ENCODE measurements around the gene COA5.
"Not testable (repeated sequence)": the region's sequence is repeated elsewhere in the genome, so short reads cannot be mapped to it uniquely, and the experiment has no call there.

COA5 gene

DNA sequence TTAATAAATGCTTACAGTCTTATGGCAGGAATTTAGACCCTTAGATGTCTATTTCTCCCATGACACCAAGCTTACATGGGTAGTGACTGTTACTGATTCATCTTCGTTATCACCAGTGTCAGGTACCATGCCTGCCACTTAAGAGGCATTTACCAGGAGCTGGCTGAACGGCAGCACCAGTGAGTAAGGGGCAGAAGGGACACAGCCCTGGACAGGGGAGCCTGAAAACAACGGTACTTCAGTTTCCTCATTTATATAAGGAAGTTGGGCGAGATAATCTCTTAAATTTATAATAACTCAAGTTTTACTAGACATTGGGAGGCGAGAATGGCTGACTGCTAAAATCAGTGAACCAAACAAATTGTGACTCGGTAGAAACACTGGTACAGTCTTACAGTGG, 1.2 kb downstream of the COA5 start:
- H3K27ac ChIP-seq (ENCODE audit: insufficient read depth, low read length, poor library complexity, severe bottlenecking), result peak overlapping the region; percentile 92
- peaks cover 31% of the 10 kb centered on the region for H3K4me1 ChIP-seq (ENCODE audit: control insufficient read depth, insufficient read depth, low read length, poor library complexity, severe bottlenecking)
- H3K4me3 ChIP-seq (ENCODE audit: insufficient read depth, low read depth, low read length, poor library complexity, severe bottlenecking), result peak overlapping the region; percentile 99

GRCh38 chr2:98606431-98606830, 1.9 kb downstream of the COA5 start:
- DNase-seq, result no peak
- H3K27me3 ChIP-seq (replicated peaks; ENCODE audit: control insufficient read depth, insufficient read depth, low read length, poor library complexity, severe bottlenecking), result no peaks in the 10 kb centered on the region
- H3K4me3 ChIP-seq (ENCODE audit: insufficient read depth, low read depth, low read length, poor library complexity, severe bottlenecking), result no peak overlapping the region
- H3K36me3 ChIP-seq (ENCODE audit: control insufficient read depth, insufficient read depth, low read length), result peaks cover 10% of the 10 kb centered on the region
- H3K9me3 ChIP-seq (ENCODE audit: control insufficient read depth, low read length), result no peaks in the 10 kb centered on the region
- no peak overlapping the region for H3K27ac ChIP-seq (ENCODE audit: insufficient read depth, low read length, poor library complexity, severe bottlenecking)
- H3K4me1 ChIP-seq (ENCODE audit: control insufficient read depth, insufficient read depth, low read length, poor library complexity, severe bottlenecking), result peaks cover 31% of the 10 kb centered on the region

More for the DNA sequence above, 1.2 kb downstream of the COA5 start:
- H3K27me3 ChIP-seq (replicated peaks; ENCODE audit: control insufficient read depth, insufficient read depth, low read length, poor library complexity, severe bottlenecking), result no peaks in the 10 kb centered on the region
- DNase-seq, result no peak
- no peaks in the 10 kb centered on the region for H3K9me3 ChIP-seq (ENCODE audit: control insufficient read depth, low read length)
- H3K36me3 ChIP-seq (ENCODE audit: control insufficient read depth, insufficient read depth, low read length), result peaks cover 6% of the 10 kb centered on the region

DNA sequence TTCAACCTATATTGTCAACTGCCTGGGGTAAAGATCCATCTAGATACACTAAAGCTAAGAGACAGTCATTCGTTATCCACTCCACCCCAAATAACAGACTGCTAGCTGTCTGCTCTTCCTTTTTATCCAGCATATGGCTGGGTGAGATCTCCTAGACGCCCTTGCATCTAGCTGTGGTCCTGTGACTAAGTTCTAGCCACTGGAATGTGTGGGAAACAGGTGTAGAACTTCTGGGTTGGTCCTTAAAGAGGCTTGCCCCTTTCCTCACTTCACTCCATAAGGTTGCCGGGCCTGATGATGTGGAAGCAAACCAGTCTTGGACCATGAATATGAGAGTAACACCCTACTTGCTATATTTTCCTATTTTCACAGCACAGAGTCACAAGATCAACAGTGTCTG, 3.2 kb downstream of the COA5 start:
- H3K9me3 ChIP-seq (ENCODE audit: control insufficient read depth, low read length), result no peaks in the 10 kb centered on the region
- no peak overlapping the region for H3K4me3 ChIP-seq (ENCODE audit: insufficient read depth, low read depth, low read length, poor library complexity, severe bottlenecking)
- H3K4me1 ChIP-seq (ENCODE audit: control insufficient read depth, insufficient read depth, low read length, poor library complexity, severe bottlenecking), result peaks cover 26% of the 10 kb centered on the region
- peak overlapping the region; percentile 37 for H3K27ac ChIP-seq (ENCODE audit: insufficient read depth, low read length, poor library complexity, severe bottlenecking)
- DNase-seq, result no peak
- H3K27me3 ChIP-seq (replicated peaks; ENCODE audit: control insufficient read depth, insufficient read depth, low read length, poor library complexity, severe bottlenecking), result no peaks in the 10 kb centered on the region
- H3K36me3 ChIP-seq (ENCODE audit: control insufficient read depth, insufficient read depth, low read length), result peaks cover 10% of the 10 kb centered on the region

- Histone ChIP-seq H3K9me3 (ENCODE audit: control insufficient read depth, low read length) (no peaks in the 10 kb centered on the region), H3K4me1 (ENCODE audit: control insufficient read depth, insufficient read depth, low read length, poor library complexity, severe bottlenecking) (peaks cover 22% of the 10 kb centered on the region), H3K27me3 (replicated peaks; ENCODE audit: control insufficient read depth, insufficient read depth, low read length, poor library complexity, severe bottlenecking) (no peaks in the 10 kb centered on the region), H3K36me3 (ENCODE audit: control insufficient read depth, insufficient read depth, low read length) (peaks cover 16% of the 10 kb centered on the region), H3K27ac (ENCODE audit: insufficient read depth, low read length, poor library complexity, severe bottlenecking) (no peak overlapping the region), H3K4me3 (ENCODE audit: insufficient read depth, low read depth, low read length, poor library complexity, severe bottlenecking) (no peak overlapping the region)
- DNase-seq, result no peak
Observed at GRCh38 chr2:98604547-98604946, 3.8 kb downstream of the COA5 start.

- no peak for DNase-seq
- no peak overlapping the region for H3K27ac ChIP-seq (ENCODE audit: insufficient read depth, low read length, poor library complexity, severe bottlenecking)
- peaks cover 16% of the 10 kb centered on the region for H3K36me3 ChIP-seq (ENCODE audit: control insufficient read depth, insufficient read depth, low read length)
Observed at GRCh38 chr2:98601532-98602132, 6.7 kb downstream of the COA5 start.

DNA sequence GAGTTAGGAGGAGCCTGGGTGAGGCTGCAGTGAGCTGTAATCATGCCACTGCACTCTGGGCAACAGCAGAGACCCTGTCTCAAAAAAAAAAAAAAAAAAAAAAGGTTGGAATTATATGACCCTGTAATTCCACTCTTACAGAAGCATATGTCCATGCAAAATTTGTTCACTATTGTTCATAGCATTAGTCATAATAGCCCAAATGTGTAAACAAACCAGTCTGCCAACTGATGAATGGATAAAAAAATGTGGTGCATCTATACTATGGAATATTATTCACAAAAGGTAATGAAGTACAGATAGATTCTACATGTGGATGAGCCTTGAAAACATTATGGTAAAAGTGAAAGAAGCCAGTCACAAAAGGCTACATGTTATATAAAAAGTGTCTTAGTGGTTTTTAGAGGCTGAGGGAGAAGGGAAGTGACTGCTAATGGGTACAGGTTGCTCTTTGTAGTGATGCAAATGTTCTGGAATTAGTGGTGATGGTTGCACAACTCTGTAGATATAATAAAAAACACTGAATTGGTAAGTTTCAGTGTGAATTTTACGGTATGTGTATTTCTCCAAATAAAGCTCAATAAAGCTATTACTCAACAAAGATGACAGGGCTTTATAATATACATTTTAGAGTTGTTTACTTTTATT, 9.4 kb downstream of the COA5 start:
- H3K4me1 ChIP-seq (ENCODE audit: control insufficient read depth, insufficient read depth, low read length, poor library complexity, severe bottlenecking), result no peaks in the 10 kb centered on the region
- H3K9me3 ChIP-seq (ENCODE audit: control insufficient read depth, low read length), result no peaks in the 10 kb centered on the region
- H3K27me3 ChIP-seq (replicated peaks; ENCODE audit: control insufficient read depth, insufficient read depth, low read length, poor library complexity, severe bottlenecking), result no peaks in the 10 kb centered on the region
- no peak overlapping the region for H3K27ac ChIP-seq (ENCODE audit: insufficient read depth, low read length, poor library complexity, severe bottlenecking)
- no peak for DNase-seq
- no peak overlapping the region for H3K4me3 ChIP-seq (ENCODE audit: insufficient read depth, low read depth, low read length, poor library complexity, severe bottlenecking)
- H3K36me3 ChIP-seq (ENCODE audit: control insufficient read depth, insufficient read depth, low read length), result peaks cover 17% of the 10 kb centered on the region

More at GRCh38 chr2:98601532-98602132, 6.7 kb downstream of the COA5 start:
- Histone ChIP-seq H3K27me3 (replicated peaks; ENCODE audit: control insufficient read depth, insufficient read depth, low read length, poor library complexity, severe bottlenecking) (no peaks in the 10 kb centered on the region), H3K4me1 (ENCODE audit: control insufficient read depth, insufficient read depth, low read length, poor library complexity, severe bottlenecking) (peaks cover 6% of the 10 kb centered on the region), H3K9me3 (ENCODE audit: control insufficient read depth, low read length) (no peaks in the 10 kb centered on the region), H3K4me3 (ENCODE audit: insufficient read depth, low read depth, low read length, poor library complexity, severe bottlenecking) (no peak overlapping the region)

GRCh38 chr2:98594665-98595064, 13.6 kb downstream of the COA5 start:
- H3K4me1 ChIP-seq (ENCODE audit: control insufficient read depth, insufficient read depth, low read length, poor library complexity, severe bottlenecking); H3K27me3 ChIP-seq (replicated peaks; ENCODE audit: control insufficient read depth, insufficient read depth, low read length, poor library complexity, severe bottlenecking); DNase-seq; H3K4me3 ChIP-seq (ENCODE audit: insufficient read depth, low read depth, low read length, poor library complexity, severe bottlenecking); H3K9me3 ChIP-seq (ENCODE audit: control insufficient read depth, low read length); H3K27ac ChIP-seq (ENCODE audit: insufficient read depth, low read length, poor library complexity, severe bottlenecking): not testable (repeated sequence)
- H3K36me3 ChIP-seq (ENCODE audit: control insufficient read depth, insufficient read depth, low read length), result peaks cover 39% of the 10 kb centered on the region

GRCh38 chr2:98592565-98592964, 15.7 kb downstream of the COA5 start:
- no peak overlapping the region for H3K4me3 ChIP-seq (ENCODE audit: insufficient read depth, low read depth, low read length, poor library complexity, severe bottlenecking)
- no peaks in the 10 kb centered on the region for H3K27me3 ChIP-seq (replicated peaks; ENCODE audit: control insufficient read depth, insufficient read depth, low read length, poor library complexity, severe bottlenecking)
- H3K9me3 ChIP-seq (ENCODE audit: control insufficient read depth, low read length), result no peaks in the 10 kb centered on the region
- H3K4me1 ChIP-seq (ENCODE audit: control insufficient read depth, insufficient read depth, low read length, poor library complexity, severe bottlenecking), result no peaks in the 10 kb centered on the region
- H3K27ac ChIP-seq (ENCODE audit: insufficient read depth, low read length, poor library complexity, severe bottlenecking), result no peak overlapping the region
- H3K36me3 ChIP-seq (ENCODE audit: control insufficient read depth, insufficient read depth, low read length), result peaks cover 45% of the 10 kb centered on the region
- DNase-seq, result no peak

- no peak for DNase-seq
- Histone ChIP-seq H3K27ac (ENCODE audit: insufficient read depth, low read length, poor library complexity, severe bottlenecking) (no peak overlapping the region), H3K27me3 (replicated peaks; ENCODE audit: control insufficient read depth, insufficient read depth, low read length, poor library complexity, severe bottlenecking) (no peaks in the 10 kb centered on the region), H3K4me1 (ENCODE audit: control insufficient read depth, insufficient read depth, low read length, poor library complexity, severe bottlenecking) (no peaks in the 10 kb centered on the region), H3K9me3 (ENCODE audit: control insufficient read depth, low read length) (no peaks in the 10 kb centered on the region), H3K4me3 (ENCODE audit: insufficient read depth, low read depth, low read length, poor library complexity, severe bottlenecking) (no peak overlapping the region), H3K36me3 (ENCODE audit: control insufficient read depth, insufficient read depth, low read length) (peaks cover 58% of the 10 kb centered on the region)
Observed at GRCh38 chr2:98589489-98589888, 18.8 kb downstream of the COA5 start.

DNA sequence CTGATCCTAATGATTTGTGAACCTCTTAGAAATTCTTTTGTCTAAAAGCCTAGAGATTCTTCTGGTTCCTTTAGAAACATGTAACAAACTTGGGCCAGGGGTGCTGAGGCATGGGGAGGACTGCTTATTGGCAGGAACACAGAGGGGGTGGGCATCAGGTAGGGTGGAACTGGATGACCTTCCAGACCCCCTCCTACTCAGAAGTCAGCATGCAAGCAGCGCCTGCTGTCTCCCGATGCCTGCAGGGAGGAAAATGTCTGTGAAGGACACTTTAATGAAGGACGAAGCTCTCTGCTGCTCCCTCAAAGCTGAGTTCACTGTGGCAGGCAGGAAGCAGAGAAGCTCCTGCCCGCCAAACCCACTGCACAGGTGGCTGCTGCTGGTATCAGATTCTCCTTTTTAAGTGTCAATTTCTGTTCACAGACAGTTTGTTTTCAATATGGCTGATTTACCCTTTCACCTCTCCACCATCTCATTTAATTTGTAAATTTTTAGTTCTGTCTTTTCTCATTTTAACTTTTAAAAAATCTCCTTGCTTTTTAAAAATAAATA, 19.4 kb downstream of the COA5 start:
- Histone ChIP-seq H3K4me1 (ENCODE audit: control insufficient read depth, insufficient read depth, low read length, poor library complexity, severe bottlenecking) (no peaks in the 10 kb centered on the region), H3K27me3 (replicated peaks; ENCODE audit: control insufficient read depth, insufficient read depth, low read length, poor library complexity, severe bottlenecking) (no peaks in the 10 kb centered on the region), H3K27ac (ENCODE audit: insufficient read depth, low read length, poor library complexity, severe bottlenecking) (no peak overlapping the region), H3K36me3 (ENCODE audit: control insufficient read depth, insufficient read depth, low read length) (peaks cover 62% of the 10 kb centered on the region), H3K9me3 (ENCODE audit: control insufficient read depth, low read length) (no peaks in the 10 kb centered on the region), H3K4me3 (ENCODE audit: insufficient read depth, low read depth, low read length, poor library complexity, severe bottlenecking) (no peak overlapping the region)
- DNase-seq, result no peak
